GM12801 (cell line): ENCODE measurements around the gene TNIP1.

ENCODE experiments used
- CTCF ChIP-seq: IDR thresholded peaks from one replicate; pipeline ENCODE4 v1.5.1; 2011; ENCODE audit warnings: control low read depth; ENCODE audit not compliant: insufficient read length; ENCODE audit errors: extremely low read depth

TNIP1 gene

GRCh38 chr5:151110992-151111391 lies 30.2 kb upstream of the TNIP1 start:
- no peak for TF ChIP-seq CTCF

GRCh38 chr5:151110122-151110681 lies 29.4 kb upstream of the TNIP1 start:
- TF ChIP-seq CTCF: no peak

- TF ChIP-seq CTCF: no peak
Measured at GRCh38 chr5:151108566-151108965, 27.7 kb upstream of the TNIP1 start.

GRCh38 chr5:151107738-151108520 lies 27.1 kb upstream of the TNIP1 start:
- no peak for TF ChIP-seq CTCF

- TF ChIP-seq CTCF: no peak
Measured at GRCh38 chr5:151107084-151107483, 26.2 kb upstream of the TNIP1 start.

- TF ChIP-seq CTCF: no peak
Measured at GRCh38 chr5:151106509-151106908, 25.7 kb upstream of the TNIP1 start.

GRCh38 chr5:151106043-151106442 lies 25.2 kb upstream of the TNIP1 start:
- TF ChIP-seq CTCF: no peak
